ENCODE data around the gene SLC13A1. TPM values are rescaled to one million over a fixed set of nuclear protein-coding genes. Genes with fewer than 3 reads are reported as not detected.

SLC13A1 gene
- polyA plus RNA-seq, 3 donors, result not detected

GRCh38 chr7:123190109-123190831 is 9.5 kb downstream of the SLC13A1 start:
- Histone ChIP-seq H3K36me3 (replicated peaks in 1 of 2; ENCODE audit: control insufficient read depth in 1 of 2, insufficient read depth in 2 of 2, low read length in 2 of 2) (no peaks in the 10 kb centered on the region), H3K9ac (ENCODE audit: insufficient read depth, low read length, poor library complexity, severe bottlenecking) (no peak overlapping the region), H3K4me2 (replicated peaks; ENCODE audit: extremely low read depth, low read length, poor library complexity, severe bottlenecking) (no peak overlapping the region), H2AFZ (ENCODE audit: insufficient read depth, low read depth, low read length, poor library complexity, severe bottlenecking) (no peak overlapping the region), H3K27ac (ENCODE audit: low read depth in 1 of 2, low read length in 2 of 2) (no peak overlapping the region), H4K20me1 (ENCODE audit: insufficient read depth, low read length) (no peaks in the 10 kb centered on the region), H3K79me2 (ENCODE audit: insufficient read depth, low read length) (no peaks in the 10 kb centered on the region), H3K4me1 (ENCODE audit: control insufficient read depth in 1 of 2, insufficient read depth in 2 of 2, low read length in 2 of 2) (no peaks in the 10 kb centered on the region), H3K4me3 (replicated peaks in 1 of 3; ENCODE audit: low read depth in 2 of 3, low read length in 3 of 3) (no peak overlapping the region), H3K9me3 (replicated peaks in 1 of 2; ENCODE audit: control insufficient read depth in 1 of 2, insufficient read depth in 1 of 2, low read length in 2 of 2) (no peaks in the 10 kb centered on the region), H3K27me3 (ENCODE audit: control insufficient read depth in 2 of 2, insufficient read depth in 2 of 2, low read length in 2 of 2) (no peaks in the 10 kb centered on the region)
- Mint-ChIP-seq H3K36me3 (no peaks in the 10 kb centered on the region), H3K4me3 (no peak overlapping the region), H3K4me1 (no peaks in the 10 kb centered on the region), H3K27ac (no peak overlapping the region), H3K9me3 (peaks cover 0 to 8% (median 2%) of the 10 kb centered on the region in 7 donors), H3K27me3 (ENCODE audit: low read depth in 3 of 3) (peaks cover 0 to 2% (median 0%) of the 10 kb centered on the region in 3 donors)
- whole genome bisulfite sequencing (ENCODE audit: insufficient coverage), result 80% methylated on average over 1 of the region's 2 CpGs
- intact Hi-C loops (cut with micrococcal nuclease), result no loop called here
- TF ChIP-seq, protein P1, sequence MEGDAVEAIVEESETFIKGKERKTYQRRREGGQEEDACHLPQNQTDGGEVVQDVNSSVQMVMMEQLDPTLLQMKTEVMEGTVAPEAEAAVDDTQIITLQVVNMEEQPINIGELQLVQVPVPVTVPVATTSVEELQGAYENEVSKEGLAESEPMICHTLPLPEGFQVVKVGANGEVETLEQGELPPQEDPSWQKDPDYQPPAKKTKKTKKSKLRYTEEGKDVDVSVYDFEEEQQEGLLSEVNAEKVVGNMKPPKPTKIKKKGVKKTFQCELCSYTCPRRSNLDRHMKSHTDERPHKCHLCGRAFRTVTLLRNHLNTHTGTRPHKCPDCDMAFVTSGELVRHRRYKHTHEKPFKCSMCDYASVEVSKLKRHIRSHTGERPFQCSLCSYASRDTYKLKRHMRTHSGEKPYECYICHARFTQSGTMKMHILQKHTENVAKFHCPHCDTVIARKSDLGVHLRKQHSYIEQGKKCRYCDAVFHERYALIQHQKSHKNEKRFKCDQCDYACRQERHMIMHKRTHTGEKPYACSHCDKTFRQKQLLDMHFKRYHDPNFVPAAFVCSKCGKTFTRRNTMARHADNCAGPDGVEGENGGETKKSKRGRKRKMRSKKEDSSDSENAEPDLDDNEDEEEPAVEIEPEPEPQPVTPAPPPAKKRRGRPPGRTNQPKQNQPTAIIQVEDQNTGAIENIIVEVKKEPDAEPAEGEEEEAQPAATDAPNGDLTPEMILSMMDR (IDR thresholded peaks at IDR 0.05), result no peak
- DNase-seq, result no peak

DNA sequence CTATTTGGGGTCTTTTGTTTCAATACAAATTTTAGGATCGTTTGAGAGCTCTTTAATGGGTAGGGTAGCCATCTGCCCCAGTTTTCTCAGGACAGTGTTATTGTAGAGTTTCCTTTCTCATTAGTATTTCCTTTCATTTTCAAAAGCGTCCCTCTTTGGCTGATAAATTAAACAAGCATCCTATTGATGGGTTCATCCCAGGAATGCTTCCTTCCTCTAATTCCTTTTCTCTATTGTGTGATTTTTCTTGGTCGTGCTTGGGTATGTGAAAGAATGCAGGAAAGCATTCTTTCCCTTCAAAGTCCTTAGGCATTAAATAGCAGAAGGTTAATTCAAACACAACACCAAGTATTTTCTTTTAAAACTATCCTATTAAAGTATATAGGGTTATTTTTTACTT is 14.0 kb downstream of the SLC13A1 start:
- Mint-ChIP-seq H3K4me3 (no peak overlapping the region), H3K9me3 (peaks cover 0 to 6% (median 2%) of the 10 kb centered on the region in 7 donors), H3K27me3 (ENCODE audit: low read depth in 3 of 3) (no peaks in the 10 kb centered on the region), H3K4me1 (no peaks in the 10 kb centered on the region), H3K27ac (no peak overlapping the region), H3K36me3 (no peaks in the 10 kb centered on the region)
- Histone ChIP-seq H4K20me1 (ENCODE audit: insufficient read depth, low read length) (no peaks in the 10 kb centered on the region), H3K9me3 (replicated peaks in 1 of 2; ENCODE audit: control insufficient read depth in 1 of 2, insufficient read depth in 1 of 2, low read length in 2 of 2) (no peaks in the 10 kb centered on the region), H3K36me3 (replicated peaks in 1 of 2; ENCODE audit: control insufficient read depth in 1 of 2, insufficient read depth in 2 of 2, low read length in 2 of 2) (no peaks in the 10 kb centered on the region), H3K9ac (ENCODE audit: insufficient read depth, low read length, poor library complexity, severe bottlenecking) (no peak overlapping the region), H3K27ac (ENCODE audit: low read depth in 1 of 2, low read length in 2 of 2) (no peak overlapping the region), H3K4me2 (replicated peaks; ENCODE audit: extremely low read depth, low read length, poor library complexity, severe bottlenecking) (no peak overlapping the region), H3K4me3 (replicated peaks in 1 of 3; ENCODE audit: low read depth in 2 of 3, low read length in 3 of 3) (no peak overlapping the region), H3K27me3 (ENCODE audit: control insufficient read depth in 2 of 2, insufficient read depth in 2 of 2, low read length in 2 of 2) (no peaks in the 10 kb centered on the region), H3K4me1 (ENCODE audit: control insufficient read depth in 1 of 2, insufficient read depth in 2 of 2, low read length in 2 of 2) (no peaks in the 10 kb centered on the region), H2AFZ (ENCODE audit: insufficient read depth, low read depth, low read length, poor library complexity, severe bottlenecking) (no peak overlapping the region), H3K79me2 (ENCODE audit: insufficient read depth, low read length) (no peaks in the 10 kb centered on the region)
- no CpG with 5 or more reads among the region's 3 CpGs for WGBS (ENCODE audit: insufficient coverage)
- no peak for DNase-seq
- intact Hi-C loops (cut with micrococcal nuclease), result no loop called here
- TF ChIP-seq, protein P1 (IDR thresholded peaks at IDR 0.05), result no peak

All from CD14-positive monocyte (primary cell).